Measurements from ENCODE around the gene ARMC9.

- TF ChIP-seq EP300 (IDR thresholded peaks at IDR 0.05) (no peak), CTCF (IDR thresholded peaks at IDR 0.05) (no peak), POLR2AphosphoS5 (IDR thresholded peaks at IDR 0.05) (no peak), POLR2A (IDR thresholded peaks at IDR 0.05) (no peak)
These were observed 2.5 kb downstream of the ARMC9 start for GRCh38 chr2:231200805-231201474.
